Stimulated activated CD8-positive, alpha-beta memory T cell treated with anti-CD3 and anti-CD28 coated beads, Interleukin-15, amount 100 ng/mL, for 4 hours (primary cell): ENCODE measurements around the gene LCOR.
"Not testable (repeated sequence)": the region's sequence is repeated elsewhere in the genome, so short reads cannot be mapped to it uniquely, and the experiment has no call there.

Experiments
- DNase-seq, 2 donors: peaks; one replicate each; pipeline ENCODE4 v3.0.0-alpha.2; 2020; ENCODE audit warnings: low read depth in 2 of 2

Gene LCOR

GRCh38 chr10:96831867-96832720 is at the start of gene LCOR:
TSS of gene LCOR (plus strand) at chr10:96832298. CDS start at chr10:96949058, 116,760 bp downstream.
- DNase-seq, result peak; percentile 60 to 71

DNA sequence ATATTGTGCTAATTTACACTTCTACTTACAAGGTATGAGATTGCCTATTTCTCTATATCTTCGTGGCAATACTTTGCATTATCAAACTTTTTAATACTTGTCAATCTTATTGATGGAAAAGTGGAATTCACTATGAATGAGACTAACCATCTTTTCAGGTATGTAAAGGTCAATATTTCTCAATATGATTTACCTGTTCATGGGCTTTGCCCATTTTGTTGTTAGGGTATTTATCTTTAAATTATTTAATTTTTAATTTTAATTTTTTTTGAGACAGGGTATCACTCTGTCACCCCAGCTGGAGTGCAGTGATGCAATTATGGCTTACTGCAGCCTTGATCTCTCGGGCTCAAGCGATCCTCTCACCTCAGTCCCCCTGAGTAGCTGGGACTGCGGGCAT is 47.8 kb upstream of the LCOR start:
- no peak for DNase-seq

DNA sequence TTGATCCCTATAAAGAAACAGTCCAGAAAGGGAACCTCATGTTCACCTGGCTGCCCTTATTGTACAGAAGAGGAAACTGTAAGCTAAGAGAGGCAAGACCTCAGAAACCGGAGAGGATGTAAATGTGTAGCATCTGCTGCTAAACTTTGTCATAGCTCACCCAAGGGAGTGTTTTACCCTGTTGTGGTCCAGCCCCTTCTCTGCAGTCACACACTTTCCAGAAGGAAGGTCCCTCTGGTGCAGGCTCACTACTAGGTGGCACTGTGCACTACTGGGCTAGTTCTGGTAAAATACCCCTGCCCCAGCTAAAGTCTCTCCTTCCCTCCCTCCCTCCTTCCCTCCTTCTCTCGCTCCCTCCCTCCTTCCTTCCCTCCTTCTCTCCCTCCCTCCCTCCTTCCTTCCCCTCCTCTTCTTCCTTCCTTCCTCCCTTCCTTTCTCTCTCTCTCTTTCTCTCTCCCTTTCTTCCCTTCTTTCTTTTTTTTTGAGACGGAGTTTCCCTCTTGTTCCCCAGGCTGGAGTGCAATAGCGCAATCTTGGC is 42.5 kb upstream of the LCOR start:
- no peak for DNase-seq

GRCh38 chr10:96791902-96792301 is 40.2 kb upstream of the LCOR start:
- DNase-seq, result no peak

DNA sequence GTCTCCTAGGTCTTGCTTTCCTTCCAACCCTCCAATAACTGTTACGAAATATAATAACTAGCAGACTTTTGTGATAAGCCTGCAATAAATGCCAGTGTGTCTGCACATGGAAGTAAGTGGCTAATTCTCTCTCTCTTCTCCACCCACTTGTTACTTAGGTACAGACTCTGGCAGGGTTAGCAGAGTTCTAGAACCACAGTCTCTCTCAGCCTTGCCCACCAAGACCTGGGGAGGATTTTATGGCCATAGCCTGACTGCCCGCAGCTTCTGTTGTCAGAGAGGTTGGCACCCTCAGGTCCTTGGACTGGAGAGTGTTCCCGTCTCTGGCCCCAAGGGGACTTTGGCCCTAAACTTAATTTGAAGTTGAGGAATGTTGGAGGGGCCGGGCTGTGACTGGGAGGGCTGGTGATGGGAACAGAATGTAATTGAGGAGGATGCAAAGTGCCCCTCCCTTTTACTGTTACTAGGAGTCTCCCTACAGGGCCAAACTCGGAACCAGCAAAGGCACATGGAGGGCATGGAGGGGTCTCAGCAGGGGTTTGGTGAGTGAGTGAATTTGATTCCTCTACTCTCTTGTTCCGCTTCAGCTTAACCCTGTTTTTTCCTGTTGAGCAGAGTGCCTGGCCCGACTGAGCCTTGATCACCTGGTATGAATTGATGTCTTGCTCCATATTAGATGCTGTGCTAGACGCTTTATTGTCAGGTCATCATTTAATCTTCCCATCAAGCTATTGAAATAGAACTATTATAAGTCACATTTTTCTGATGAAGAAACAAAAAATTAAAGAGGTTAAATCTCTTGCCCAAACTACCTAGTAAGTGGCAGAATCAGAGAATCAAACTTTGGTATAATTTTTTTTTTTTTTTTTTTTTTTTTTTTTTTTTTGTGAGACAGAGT is 37.0 kb upstream of the LCOR start:
- DNase-seq, result no peak

GRCh38 chr10:96797485-96797884 is 34.6 kb upstream of the LCOR start:
- DNase-seq, result no peak

DNA sequence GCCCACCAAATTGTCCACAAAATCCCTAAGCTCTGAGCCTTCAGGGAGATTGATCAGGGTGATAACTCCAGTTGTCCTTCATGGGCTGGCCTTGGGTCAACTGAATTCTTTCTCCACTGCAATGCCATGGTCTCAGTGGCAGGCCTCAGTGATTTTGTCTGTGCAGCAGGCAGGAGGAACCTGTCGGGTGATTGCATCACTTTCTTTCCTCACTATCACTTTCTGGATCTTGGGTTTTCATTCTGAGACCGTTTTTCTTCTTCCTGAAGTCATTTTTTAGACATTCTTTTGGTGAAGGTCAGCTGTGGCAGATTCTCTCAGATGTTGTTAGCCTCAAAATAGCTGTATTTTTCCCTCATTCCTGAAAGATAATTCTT is 28.8 kb upstream of the LCOR start:
- DNase-seq, result no peak

DNA sequence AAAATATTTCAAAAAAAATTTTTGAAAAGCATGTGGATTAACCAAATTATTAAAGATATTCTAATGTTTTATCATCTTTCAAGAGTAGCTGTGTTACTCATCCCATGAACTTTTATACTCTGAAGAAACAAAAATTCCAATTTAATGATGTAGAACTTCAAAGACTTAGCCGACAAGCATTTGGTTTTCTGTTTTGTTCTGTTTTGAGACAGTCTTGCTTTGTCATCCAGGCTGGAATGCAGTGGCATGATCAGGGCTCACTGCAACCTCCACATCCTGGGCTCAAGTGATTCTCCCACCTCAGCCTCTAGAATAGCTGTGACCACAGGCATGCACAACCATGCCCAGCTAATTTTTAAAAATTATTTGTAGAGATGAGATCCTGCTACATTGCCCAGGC is 17.8 kb upstream of the LCOR start:
- DNase-seq, result no peak

GRCh38 chr10:96818971-96819370 is 13.1 kb upstream of the LCOR start:
- DNase-seq, result not testable (repeated sequence)

- DNase-seq, result no peak
Measured at GRCh38 chr10:96820765-96821164, 11.3 kb upstream of the LCOR start.

- DNase-seq, result no peak
Measured at GRCh38 chr10:96826438-96826837, 5.7 kb upstream of the LCOR start.

GRCh38 chr10:96828609-96829008 is 3.5 kb upstream of the LCOR start:
- DNase-seq, result no peak

GRCh38 chr10:96829029-96829773 is 2.9 kb upstream of the LCOR start:
- no peak for DNase-seq

GRCh38 chr10:96830511-96831199 is 1.4 kb upstream of the LCOR start:
- DNase-seq, result peak; percentile 32 to 75

DNA sequence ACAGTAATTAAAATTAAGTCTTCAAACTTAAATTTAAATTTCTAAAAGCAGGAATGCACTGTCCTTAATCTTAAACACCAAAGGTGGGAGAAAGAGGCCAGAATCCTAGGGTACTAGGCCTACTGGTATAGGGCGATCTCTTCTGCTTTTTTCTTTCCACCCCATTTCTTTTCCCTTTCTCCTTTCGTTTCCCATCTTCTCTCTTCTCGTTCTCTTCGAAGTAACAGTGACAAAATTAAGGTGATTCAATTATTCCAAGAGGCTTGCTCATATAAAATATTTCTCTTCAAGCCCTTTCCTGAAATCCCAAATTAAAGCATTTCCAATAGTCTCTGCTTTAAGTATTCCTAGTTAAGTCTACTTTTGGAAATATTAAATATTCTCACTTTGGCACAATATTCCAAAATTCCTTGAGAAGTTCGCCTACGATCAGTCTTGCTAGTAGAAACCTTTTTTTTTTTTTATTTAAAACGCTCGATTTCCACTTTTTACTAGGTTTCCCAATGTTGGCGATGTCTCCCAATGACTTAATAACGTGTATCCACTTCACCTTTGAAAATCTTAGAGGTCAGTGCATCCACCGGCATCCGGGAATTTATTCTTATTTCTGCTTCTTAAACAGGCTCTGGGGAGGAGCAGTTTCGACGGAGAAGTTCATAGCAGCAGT is 765 bp upstream of the LCOR start:
- no peak for DNase-seq

GRCh38 chr10:96832721-96833219 is 672 bp downstream of the LCOR start:
- DNase-seq, result peak; percentile 69 to 83

- DNase-seq, result peak in 1 of 2 donors; percentile 5
Measured at GRCh38 chr10:96833220-96834001, 1.3 kb downstream of the LCOR start.

DNA sequence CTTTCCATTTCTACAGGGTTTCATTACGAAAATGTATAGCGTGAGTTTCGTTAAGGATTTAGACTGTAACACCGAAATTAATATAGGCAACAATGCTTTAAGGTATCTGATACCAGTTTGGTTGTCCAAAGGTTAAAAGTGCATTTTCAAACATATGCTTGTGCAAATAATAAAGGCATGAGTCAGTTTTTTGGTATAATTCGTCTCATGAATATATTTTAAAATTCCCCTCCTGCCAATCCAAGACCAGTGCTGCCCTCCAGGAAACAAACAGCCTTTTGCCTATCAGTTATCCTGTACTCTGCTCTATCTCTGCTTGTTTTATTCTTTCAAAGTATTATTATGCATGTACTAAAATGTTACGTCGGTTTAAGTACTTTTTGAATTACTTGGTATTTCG is 2.0 kb downstream of the LCOR start:
- no peak for DNase-seq

DNA sequence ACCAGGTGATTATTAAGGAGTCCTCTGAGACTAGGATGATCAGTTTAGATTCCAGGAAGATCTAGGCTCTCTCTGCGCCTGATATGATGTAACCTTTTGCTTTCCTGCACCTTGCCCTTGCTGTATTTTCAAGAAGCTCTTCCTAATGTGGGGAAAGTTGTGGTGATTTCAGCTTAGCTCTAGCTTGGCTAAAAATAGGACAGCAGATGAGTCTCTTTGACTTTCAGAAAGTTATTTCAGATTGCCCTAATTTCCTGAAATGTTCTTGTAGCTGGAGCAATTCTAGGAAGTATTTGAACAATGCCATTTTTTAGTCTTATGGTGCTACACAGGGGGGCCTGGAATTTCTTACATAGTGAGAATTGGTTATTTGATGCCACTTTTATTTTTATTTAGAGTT is 3.8 kb downstream of the LCOR start:
- no peak for DNase-seq

DNA sequence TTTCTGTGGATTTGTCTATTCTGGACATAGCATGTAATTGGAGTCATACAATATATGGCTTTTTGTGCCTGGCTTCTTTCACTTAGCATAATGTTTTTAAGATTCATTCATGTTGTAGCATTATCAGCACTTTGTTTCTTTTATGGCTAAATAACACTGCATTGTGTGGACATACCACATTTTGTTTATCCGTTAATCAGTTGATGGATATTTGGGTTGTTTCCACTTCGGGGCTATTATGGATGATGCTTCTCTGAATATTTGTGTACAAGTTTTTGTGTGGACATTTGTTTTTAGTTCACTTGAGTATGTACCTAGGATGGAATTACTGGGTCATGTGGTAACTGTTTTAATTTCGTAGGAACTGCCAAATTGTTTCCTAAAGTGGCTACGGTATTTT is 6.4 kb downstream of the LCOR start:
- DNase-seq, result no peak
